GOT3 (cell line): ENCODE results near the gene SLC16A14.

Experiments
- DNase-seq: peaks from one replicate; lab custom pipeline; 2025; ENCODE audit warnings: mixed read lengths; lab: John Stamatoyannopoulos, UW

The SLC16A14 gene

DNA sequence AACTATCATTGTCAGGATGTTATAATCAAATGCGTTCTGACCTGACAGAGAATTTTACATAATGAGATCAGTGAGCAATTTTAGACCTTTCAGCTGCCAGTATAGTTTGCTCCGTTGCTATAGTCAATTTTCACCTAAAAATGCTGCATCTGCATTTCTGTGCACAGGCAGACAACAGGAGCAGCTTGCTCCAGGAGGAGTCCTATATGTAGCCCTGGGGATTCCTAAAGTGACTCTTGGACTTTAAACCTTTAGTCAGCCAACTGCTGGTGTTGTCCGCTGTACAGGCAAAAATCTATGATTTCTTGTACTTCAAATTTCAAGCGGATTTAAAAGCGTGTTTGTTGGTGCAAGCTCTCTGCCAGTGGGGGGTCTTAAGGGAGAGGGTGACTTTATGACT, 25.7 kb downstream of the SLC16A14 start:
- DNase-seq: no peak

DNA sequence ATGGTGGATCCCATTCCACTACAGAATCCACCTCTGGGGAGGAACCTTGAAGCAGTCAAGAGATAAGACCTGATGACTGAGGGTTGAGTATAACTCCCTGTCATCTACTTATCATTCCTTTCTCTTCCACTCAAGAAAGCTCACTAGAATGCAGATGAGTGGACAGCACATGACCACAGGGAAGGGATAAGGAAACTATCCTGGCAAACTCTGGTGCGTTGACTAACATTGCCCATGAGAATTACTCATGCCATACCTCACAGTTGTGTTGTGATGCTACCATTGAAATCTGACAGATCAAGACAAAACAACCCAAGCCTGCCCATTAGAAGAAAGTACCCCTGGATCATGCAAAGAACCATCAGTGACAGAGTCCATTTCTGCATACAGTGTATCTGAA, 26.5 kb downstream of the SLC16A14 start:
- no peak for DNase-seq

DNA sequence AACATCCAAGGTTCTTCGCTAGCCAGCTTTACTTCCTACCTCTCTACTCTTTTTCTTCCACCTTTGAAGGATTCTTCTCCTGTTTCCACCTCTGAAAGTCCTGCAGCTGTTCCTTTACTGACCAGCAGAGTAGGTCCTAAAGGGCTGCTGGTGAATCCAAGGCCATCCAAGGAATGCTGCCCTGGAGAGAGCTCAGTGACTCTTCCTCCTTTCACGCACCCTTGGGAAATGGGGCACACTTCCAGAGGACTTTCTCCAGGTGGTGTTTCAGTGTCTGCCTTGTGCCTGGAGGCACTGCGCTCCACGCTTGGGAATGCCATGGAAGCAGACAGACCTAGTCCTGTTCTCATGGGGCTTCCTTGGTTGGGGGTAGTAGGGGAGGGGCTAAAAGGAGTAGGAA, 45.4 kb downstream of the SLC16A14 start:
- DNase-seq: no peak

DNA sequence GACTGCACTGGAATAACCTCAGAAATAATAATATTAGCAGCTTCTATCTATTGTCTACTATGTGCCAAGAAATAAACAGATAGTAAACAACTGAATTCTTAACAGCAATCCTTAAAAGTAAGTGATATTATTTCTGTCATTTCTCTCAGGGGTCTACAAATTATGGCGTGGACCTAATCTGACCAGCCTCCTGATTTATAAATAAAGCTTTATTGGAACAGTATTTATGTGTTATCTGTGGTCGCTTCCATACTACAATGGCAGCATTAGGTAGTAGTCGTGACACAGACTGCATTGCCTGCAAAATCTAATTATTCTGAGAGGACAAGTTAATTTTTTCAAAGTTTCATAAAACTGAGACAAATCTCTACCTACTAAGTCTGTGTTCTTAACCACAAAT, 49.0 kb downstream of the SLC16A14 start:
- DNase-seq: no peak

DNA sequence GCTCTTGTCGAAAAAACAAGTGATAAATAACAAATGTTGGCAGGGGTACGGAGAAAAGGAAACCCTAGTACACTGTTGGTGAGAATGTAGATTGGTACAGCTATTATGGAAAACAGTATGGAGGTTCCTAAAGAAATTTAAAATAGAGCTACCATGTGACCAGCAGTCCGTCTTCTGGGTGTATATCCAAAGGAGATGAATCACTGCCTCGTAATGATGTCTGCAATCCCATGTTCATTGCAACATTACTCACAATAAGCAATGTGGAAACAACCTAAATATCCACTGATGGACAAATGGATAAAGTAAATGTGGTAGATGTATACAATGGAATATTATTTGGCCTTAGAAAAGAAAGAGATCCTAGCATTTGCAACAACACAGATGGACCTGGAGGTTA, 50.6 kb downstream of the SLC16A14 start:
- DNase-seq: no peak

DNA sequence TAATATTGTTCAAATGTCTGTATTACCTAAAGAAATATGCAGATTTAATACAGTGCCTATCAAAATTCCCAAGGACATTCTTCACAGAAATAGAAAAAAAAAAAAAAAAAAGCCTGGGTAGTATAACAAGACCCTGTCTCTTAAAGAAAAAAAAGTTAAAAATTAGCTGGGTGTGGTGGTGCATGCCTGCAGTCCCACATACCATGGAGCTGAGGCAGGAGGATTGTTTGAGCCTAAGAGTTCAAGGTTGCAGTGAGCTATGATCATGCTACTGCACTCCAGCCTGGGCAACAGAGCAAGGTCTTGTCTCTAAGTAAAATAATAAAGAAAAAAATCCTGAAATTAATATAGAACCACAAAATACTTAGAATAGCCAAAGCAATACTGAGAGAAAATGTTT, 51.9 kb downstream of the SLC16A14 start:
- no peak for DNase-seq

DNA sequence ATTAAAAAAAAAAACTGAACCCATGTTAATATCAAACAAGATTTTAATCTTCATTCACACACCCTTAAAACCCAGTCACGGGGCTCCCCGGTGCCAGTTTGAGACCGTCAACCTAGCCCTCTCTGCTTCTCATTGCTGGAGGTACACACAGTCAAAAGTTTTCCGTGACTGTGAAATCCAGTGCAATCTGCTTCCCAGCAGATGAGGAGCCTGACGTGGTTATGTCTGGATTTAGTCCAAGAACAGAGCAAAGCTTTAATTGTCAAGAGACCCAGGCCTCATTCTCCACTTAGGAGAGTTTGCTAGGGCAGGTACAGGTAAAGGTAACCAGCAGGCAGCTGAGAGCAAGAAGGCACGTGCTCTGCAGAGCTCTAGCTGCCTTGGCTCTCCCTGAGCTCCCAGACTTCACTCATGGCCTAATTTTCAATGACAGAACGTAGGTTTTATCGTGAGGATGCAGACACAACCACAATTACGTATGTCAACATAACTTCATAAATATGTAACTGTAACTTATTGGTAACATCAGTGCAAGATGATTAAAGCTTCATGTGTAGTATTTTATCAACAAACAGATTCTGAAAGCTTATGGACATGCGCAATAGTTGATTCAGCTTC, 56.3 kb downstream of the SLC16A14 start:
- DNase-seq: no peak

DNA sequence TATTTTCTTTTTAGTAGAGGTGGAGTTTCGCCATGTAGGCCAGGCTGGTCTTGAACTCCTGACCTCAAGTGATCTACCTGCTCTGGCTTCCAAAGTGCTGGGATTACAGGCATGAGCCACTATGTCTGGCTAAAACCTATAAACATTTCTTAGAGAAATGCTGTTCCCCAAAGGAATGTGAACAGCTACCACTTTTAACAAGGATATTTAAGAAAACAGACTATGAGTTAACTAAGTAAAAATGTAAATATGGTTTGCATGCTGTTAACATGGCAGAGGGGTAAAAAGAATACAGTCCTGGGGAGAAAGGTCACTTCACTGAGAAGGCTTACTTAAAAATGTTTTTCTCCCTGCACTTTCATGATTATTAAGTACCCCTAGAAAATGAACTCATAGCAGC, 57.1 kb downstream of the SLC16A14 start:
- DNase-seq: no peak

DNA sequence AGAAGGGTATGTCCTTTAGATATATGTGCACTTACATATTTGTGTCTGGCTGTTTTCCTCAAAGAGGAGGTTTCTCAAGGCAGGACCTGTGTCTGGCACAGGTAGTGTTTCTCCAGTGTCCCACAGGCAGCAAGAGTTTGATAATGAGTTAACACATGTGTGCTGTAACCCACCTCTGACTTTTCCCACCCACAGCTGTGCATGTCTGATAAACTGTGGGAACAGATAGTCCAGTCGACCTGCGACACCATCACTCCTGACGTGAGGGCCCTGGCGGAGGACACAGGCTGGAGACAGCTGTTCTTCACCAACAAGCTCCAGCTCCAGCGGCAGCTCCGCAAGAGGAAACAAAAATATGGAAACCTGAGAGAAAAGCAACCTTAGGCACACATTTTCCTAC, 58.2 kb downstream of the SLC16A14 start:
- DNase-seq: no peak

DNA sequence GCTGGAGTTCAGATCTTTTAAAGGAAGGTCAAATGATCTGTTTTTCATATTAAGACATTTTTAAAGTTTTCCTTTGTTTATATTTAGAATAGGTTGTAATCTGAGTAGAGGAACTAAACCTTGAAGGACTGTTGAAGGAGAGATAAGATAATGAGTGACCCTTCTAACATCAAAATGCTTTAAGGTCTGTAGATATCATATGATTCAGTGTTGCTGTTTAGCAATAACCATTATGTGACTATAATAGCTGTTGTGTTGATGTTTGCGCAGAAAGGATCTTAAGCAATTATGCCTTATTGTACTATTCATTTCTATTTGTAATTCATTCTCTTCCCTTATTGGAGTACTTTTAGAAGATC, 60.0 kb downstream of the SLC16A14 start:
- no peak for DNase-seq

DNA sequence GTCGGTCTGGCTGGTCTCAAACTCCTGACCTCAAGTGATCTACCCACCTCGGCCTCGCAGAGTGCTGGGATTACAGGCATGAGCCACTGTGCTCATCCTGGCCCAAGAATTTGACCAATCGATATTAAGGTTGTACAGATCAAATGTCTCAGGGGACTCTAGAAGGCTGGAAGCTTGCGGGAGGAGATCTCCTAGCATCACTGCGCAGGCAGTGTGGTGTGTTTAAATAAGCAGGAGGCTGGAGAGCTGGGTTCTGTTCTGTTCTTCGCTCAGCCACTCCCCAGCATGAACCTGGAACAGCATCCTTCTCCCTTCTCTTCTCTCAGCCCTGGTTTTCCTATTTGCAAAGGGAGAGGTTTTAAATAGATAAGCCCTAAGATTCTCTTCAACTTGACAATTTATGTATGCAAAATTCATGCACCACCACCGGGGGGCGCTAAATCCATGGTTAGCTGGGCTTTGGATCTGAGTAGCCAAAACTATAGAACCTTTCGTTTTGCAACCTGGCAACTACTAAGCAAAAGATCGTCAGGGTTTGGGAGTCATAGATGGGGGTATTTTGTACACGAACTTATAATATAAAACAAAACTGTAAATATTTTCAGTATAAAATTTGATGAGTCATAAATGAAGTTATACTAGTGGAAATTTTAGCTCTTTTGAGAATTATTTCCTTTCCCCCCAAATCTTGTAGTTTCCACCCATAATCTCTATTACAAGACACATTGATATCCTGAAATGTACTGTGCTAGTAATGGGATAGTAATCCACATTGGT, 60.6 kb downstream of the SLC16A14 start:
- DNase-seq: peak; percentile 18

DNA sequence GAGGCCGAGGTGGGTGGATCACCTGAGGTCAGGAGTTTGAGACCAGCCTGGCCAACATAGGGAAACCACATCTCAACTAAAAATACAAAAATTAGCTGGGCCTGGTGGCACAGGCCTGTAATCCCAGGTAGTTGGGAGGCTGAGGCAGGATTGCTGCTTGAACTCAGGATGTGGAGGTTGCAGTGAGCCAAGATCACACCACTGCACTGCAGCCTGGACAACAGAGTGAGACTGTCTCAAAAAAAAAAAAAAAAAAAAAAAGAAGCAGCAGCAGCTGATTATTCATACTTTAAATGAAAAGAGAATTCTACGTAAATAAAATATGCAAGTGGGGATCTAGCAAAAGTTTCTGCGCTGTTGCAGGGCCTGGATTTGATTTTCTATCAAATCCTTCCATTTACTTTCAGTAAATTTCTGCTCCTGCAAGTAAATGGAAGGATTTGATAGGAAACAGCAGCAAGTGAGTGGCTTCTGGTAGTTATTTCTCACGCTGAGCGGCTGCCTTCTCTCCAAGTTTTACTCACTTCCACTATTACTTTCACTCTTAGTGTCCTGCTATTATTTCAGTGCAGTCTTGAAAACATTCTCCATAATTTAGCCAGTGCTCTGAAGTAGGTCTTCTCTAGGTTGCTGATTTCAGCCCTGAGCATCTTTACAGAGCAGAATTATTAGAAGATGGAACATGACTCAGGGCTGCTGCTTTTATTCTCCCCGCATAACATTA, 68.4 kb downstream of the SLC16A14 start:
- no peak for DNase-seq

DNA sequence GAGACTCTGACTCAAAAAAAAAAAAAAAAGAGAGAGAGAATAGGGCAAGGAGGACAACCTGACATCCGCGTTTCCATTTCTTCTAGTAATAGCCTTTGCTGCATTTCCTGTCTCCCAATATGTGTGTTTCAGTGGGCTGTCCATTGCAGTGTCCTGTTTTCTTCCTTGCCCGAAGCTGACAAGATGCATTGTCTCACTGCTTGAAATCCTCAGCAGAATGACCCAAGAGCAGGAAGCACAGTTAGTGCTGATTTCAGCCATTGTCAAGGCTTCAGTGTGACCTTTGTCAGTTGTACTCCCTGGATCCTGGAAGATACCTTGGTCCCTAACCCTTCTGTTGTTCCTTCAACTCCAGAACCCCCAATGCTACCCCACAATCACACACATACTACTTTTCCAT, 71.2 kb downstream of the SLC16A14 start:
- no peak for DNase-seq

DNA sequence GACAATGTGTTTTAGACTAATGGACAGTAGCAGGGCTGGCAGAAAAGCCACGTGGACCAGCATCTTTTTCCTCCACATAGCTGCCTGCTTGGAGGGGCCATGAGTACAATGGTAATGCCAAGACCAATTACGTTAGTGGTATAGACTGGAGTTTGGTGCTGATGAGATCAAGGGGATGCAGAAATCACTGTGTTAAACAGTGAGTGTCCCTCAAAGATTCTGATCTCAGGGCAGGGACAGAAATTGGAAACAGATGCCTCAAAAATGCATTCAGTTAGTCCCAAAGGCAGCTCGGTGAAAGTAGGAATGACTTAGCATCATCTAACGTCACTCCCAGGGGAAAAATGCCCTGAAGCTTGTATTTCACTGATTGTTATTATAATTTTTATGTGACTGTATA, 72.4 kb downstream of the SLC16A14 start:
- DNase-seq: no peak

DNA sequence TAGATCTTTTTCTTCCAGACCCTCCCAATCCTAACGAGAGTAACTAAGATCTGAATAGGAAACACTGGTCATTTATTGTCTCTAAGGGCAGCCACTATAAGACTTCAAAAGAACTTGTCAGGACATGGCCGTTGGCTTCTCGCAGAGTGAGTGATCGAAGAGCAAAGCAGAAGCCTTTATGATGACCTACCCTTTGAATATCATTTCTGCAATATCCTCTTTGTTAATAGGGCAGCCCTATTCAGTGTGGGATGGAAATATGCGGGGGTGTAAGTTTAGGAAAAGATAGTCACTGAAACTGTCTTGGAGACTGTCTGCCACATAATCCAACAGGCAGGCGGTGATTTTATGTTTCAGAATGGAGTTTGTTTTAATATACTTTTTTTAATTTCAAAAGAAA, 75.5 kb downstream of the SLC16A14 start:
- DNase-seq: no peak
